HepG2 (cell line): ENCODE results near the gene MYO5A. TPM values are rescaled to one million over a fixed set of nuclear protein-coding genes. Genes with fewer than 3 reads are reported as not detected.

Experiments used
- ATAC-seq: fragments of 200-7000 bp; cut with Tn5 transposase; 3 replicates; pipeline ENCODE4 v1.9.1; 2020; ENCODE audit warnings: mild to moderate bottlenecking, moderate library complexity
- BruUV-seq: library from RNA; stranded (reverse); fragments of 400-500 nt; replicated peaks from 2 replicates; lab custom pipeline; 2021; lab: Mats Ljungman, UMichigan
- CTCF ChIA-PET: fragments of 300-600 bp; formaldehyde crosslinking; extraction: SDS; loops from one replicate; lab custom pipeline; 2021; ENCODE audit warnings: low total read pairs, inconsistent platforms, low intra/inter-chr PET ratio; lab: Yijun Ruan, JAX
- POLR2A ChIA-PET: fragments of 350-600 bp; sonication (Branson Sonifier 250); formaldehyde crosslinking; loops from one replicate; lab custom pipeline; 2020; ENCODE audit warnings: antibody characterized with exemption, inconsistent platforms; lab: Yijun Ruan, JAX
- DNase-seq: peaks from one replicate; pipeline ENCODE4 v3.0.0-alpha.2; 2015; ENCODE audit warnings: low spot score
- FAIRE-seq: peaks from 3 replicates; lab custom pipeline; 2011; peaks lifted over from hg19 to GRCh38; lab: Jason Lieb, UNC
- H2AFZ ChIP-seq: one replicate; pipeline ENCODE4 v1.6.1; 2011; ENCODE audit warnings: low read length, inconsistent platforms
- H3K27ac ChIP-seq: fragments of 300-600 bp; 3 replicates; pipeline ENCODE4 v1.8.0; 2011; ENCODE audit warnings: mixed run types, mild to moderate bottlenecking, mixed read lengths, low read length, inconsistent platforms; ENCODE audit not compliant: insufficient read depth; ENCODE audit errors: extremely low read length
- H3K27me3 ChIP-seq, 2 experiments: fragments of 200-600 bp in 1 of 2; 2 replicates in 1 of 2; 3 replicates in 1 of 2; pipeline versions ENCODE4 v1.6.0 to v1.8.0; 2011; ENCODE audit warnings: low read length in 2 of 2, mild to moderate bottlenecking in 2 of 2, moderate library complexity in 2 of 2, inconsistent platforms in 1 of 2; ENCODE audit not compliant: insufficient read depth in 2 of 2, control insufficient read depth in 1 of 2
- H3K36me3 ChIP-seq, 2 experiments: fragments of 200-600 bp in 1 of 2; replicated peaks in 1 of 2; 2 replicates in 1 of 2; 3 replicates in 1 of 2; pipeline versions ENCODE4 v1.5.1 to v1.8.0; 2011; ENCODE audit warnings: low read length in 2 of 2, inconsistent platforms in 1 of 2; ENCODE audit not compliant: insufficient read depth in 2 of 2, control insufficient read depth in 1 of 2
- H3K4me1 ChIP-seq: 2 replicates; pipeline ENCODE4 v1.5.1; 2012; ENCODE audit warnings: low read length, inconsistent platforms; ENCODE audit not compliant: insufficient read depth
- H3K4me2 ChIP-seq: 2 replicates; pipeline ENCODE4 v1.6.0; 2011; ENCODE audit warnings: low read depth, low read length, inconsistent platforms
- H3K4me3 ChIP-seq, 3 experiments: fragments of 200-600 bp in 1 of 3; sonication (generic), shearing (Covaris generic) in 1 of 3; replicated peaks in 1 of 3; 2 replicates each; pipeline ENCODE4 v1.5.1; 2011 to 2016; ENCODE audit warnings: low read length in 3 of 3, inconsistent platforms in 2 of 3, low read depth in 2 of 3, mild to moderate bottlenecking in 2 of 3, control low read depth in 1 of 3, mixed read lengths in 1 of 3; ENCODE audit not compliant: insufficient read depth in 1 of 3
- H3K79me2 ChIP-seq: one replicate; pipeline ENCODE4 v1.6.1; 2011; ENCODE audit warnings: low read length, inconsistent platforms; ENCODE audit not compliant: insufficient read depth
- H3K9ac ChIP-seq: 2 replicates; pipeline ENCODE4 v1.6.0; 2011; ENCODE audit warnings: mild to moderate bottlenecking, low read depth, low read length, inconsistent platforms; ENCODE audit not compliant: insufficient read depth
- H3K9me3 ChIP-seq: 2 replicates; pipeline ENCODE4 v1.5.1; 2012; ENCODE audit warnings: mild to moderate bottlenecking, low read length
- H4K20me1 ChIP-seq: 2 replicates; pipeline ENCODE4 v1.6.0; 2011; ENCODE audit warnings: inconsistent platforms, mild to moderate bottlenecking, low read length, moderate library complexity; ENCODE audit not compliant: insufficient read depth
- CBX2 ChIP-seq, 2 experiments: fragments of 200-600 bp in 1 of 2; sonication (generic); formaldehyde crosslinking in 1 of 2; IDR thresholded peaks; 2 replicates each; pipeline versions ENCODE4 v1.7.0 to v1.8.1; 2018 to 2022; ENCODE audit warnings: low read depth in 2 of 2, low read length in 1 of 2, mild to moderate bottlenecking in 1 of 2, missing genetic modification reagents in 1 of 2
- CENPBD1 ChIP-seq: sonication (generic); formaldehyde crosslinking; IDR thresholded peaks from 2 replicates; pipeline ENCODE4 v1.8.0; 2022; ENCODE audit warnings: missing genetic modification reagents, low read depth, mild to moderate bottlenecking, borderline replicate concordance
- HHEX ChIP-seq: IDR thresholded peaks from 2 replicates; pipeline ENCODE4 v1.6.1; 2016; ENCODE audit warnings: control low read depth
- HIC2 ChIP-seq: sonication (generic); formaldehyde crosslinking; IDR thresholded peaks from 2 replicates; pipeline ENCODE4 v1.9.0; 2022; ENCODE audit warnings: low read depth, missing genetic modification reagents
- HNF1A ChIP-seq, 2 experiments: sonication (generic) in 1 of 2; formaldehyde crosslinking in 1 of 2; IDR thresholded peaks; 2 replicates each; pipeline versions ENCODE4 v1.4.0 to v1.6.1; 2016 to 2020; ENCODE audit warnings: borderline replicate concordance in 1 of 2, low read depth in 1 of 2, mild to moderate bottlenecking in 1 of 2, missing genetic modification reagents in 1 of 2
- PRPF4 ChIP-seq: fragments of 200-400 bp; formaldehyde crosslinking; IDR thresholded peaks from 2 replicates; pipeline ENCODE4 v1.6.1; 2016; ENCODE audit warnings: low read length, low read depth; ENCODE audit not compliant: poor library complexity, severe bottlenecking
- ZBTB44 ChIP-seq: sonication (generic); formaldehyde crosslinking; IDR thresholded peaks from 2 replicates; pipeline ENCODE4 v1.4.0; 2020; ENCODE audit warnings: missing genetic modification reagents
- WGBS: methylation state at CpG from one replicate; pipeline ENCODE4 v1.1.6; 2017; ENCODE audit warnings: low lambda C conversion rate; 5-methylcytosine and 5-hydroxymethylcytosine counted together
- in situ Hi-C: cut with HindIII; loops from 2 replicates; pipeline ENCODE4 v1.10.0; 2017; ENCODE audit warnings: low pct_unique_long_range_greater_than_20kb; ENCODE audit not compliant: extremely low pct_ligation_motif_present
- intact Hi-C: fragments of 100-400 bp; cut with micrococcal nuclease; formaldehyde crosslinking; loops from one replicate; pipeline ENCODE4 v1.10.0; 2022; ENCODE audit not compliant: unreplicated experiment
- polyA plus RNA-seq, 8 experiments: library from polyadenylated mRNA; depleted of rRNA in 3 of 8; stranded (reverse) in 7 of 8; unstranded in 1 of 8; fragments of >200 nt; fragmentation: Illumina TruSeq in 4 of 8; extraction: Trizol in 4 of 8; gene quantifications; 2 replicates each; pipeline versions ENCODE4 v1.2.1 to v1.2.3, GENCODE V29; 2011 to 2016; ENCODE audit warnings: low read depth in 4 of 8, missing spikeins in 1 of 8, mixed read lengths in 1 of 8; ENCODE audit not compliant: insufficient read depth in 1 of 8
- total RNA-seq, 5 experiments: library from RNA; depleted of rRNA; stranded (reverse); fragments of >200 nt; fragmentation: Illumina TruSeq; extraction: Trizol; gene quantifications; 2 replicates each; pipeline ENCODE4 v1.2.3, GENCODE V29; 2016; ENCODE audit warnings: low read depth in 1 of 5

Gene MYO5A
- total and polyA plus RNA-seq, 2 of the 13 experiments (the other 11 are each of a cell fraction or from before 2014, with no cell fraction given), result 2.8 to 4.8 TPM

- 100% methylated on average over 1 of the region's 1 CpG for WGBS
- no peak overlapping the region for H3K4me3 ChIP-seq
- H3K27ac ChIP-seq, result no peak overlapping the region
- H3K9ac ChIP-seq, result no peak overlapping the region
- BruUV-seq, result no TSS peak
- H3K79me2 ChIP-seq, result no peaks in the 10 kb centered on the region
- H2AFZ ChIP-seq, result no peak overlapping the region
- no peaks in the 10 kb centered on the region for H4K20me1 ChIP-seq
- intact Hi-C loops, result loop anchor here (2.0 kb wide), 1 partner anchor 73 kb away; no protein-coding TSS in a partner anchor
- H3K27me3 ChIP-seq, result no peaks in the 10 kb centered on the region
- DNase-seq (no peak), ATAC-seq (no peak)
- H3K9me3 ChIP-seq, result no peaks in the 10 kb centered on the region
- peaks cover 17% of the 10 kb centered on the region for H3K4me1 ChIP-seq
- POLR2A ChIA-PET, result no interaction called here
- CTCF ChIA-PET, result no interaction called here
- TF ChIP-seq HNF1A (IDR thresholded peaks at IDR 0.05; ENCODE audit: low read depth), result no peak
- no peak for TF ChIP-seq HNF1A (CRISPR knock-in tag; IDR thresholded peaks at IDR 0.05; ENCODE audit: borderline replicate concordance)
- TF ChIP-seq HIC2 (CRISPR knock-in tag), result no peak
- TF ChIP-seq HHEX (CRISPR knock-in tag), result no peak
- TF ChIP-seq PRPF4, result no peak
- TF ChIP-seq CBX2 (IDR thresholded peaks at IDR 0.05; ENCODE audit: low read depth, low read length), result no peak
- no peak for TF ChIP-seq CBX2 (CRISPR knock-in tag; IDR thresholded peaks at IDR 0.05; ENCODE audit: low read depth)
- no peak for TF ChIP-seq CENPBD1
- no peak for TF ChIP-seq ZBTB44
- TF ChIP-seq, all 625 proteins: peak for 0
- FAIRE-seq, result no peak
- no peaks in the 10 kb centered on the region; a peak in 3 of 5 replicates for H3K36me3 ChIP-seq
- H3K4me2 ChIP-seq, result no peak overlapping the region
- in situ Hi-C loops, result loop anchor here (5.0 kb wide), 1 partner anchor 68 kb away; no protein-coding TSS in a partner anchor
Observed at GRCh38 chr15:52329987-52330386, 198.7 kb downstream of the MYO5A start.
